HCT116 (cell line): Measurements from ENCODE around the gene KRT2. TPM values are rescaled to one million over a fixed set of nuclear protein-coding genes. Genes with fewer than 3 reads are reported as not detected.

Source experiments
- ATAC-seq: fragments of 200-7000 bp; cut with Tn5 transposase; 2 replicates; pipeline ENCODE4 v1.9.1; 2020; ENCODE audit warnings: mild to moderate bottlenecking, moderate library complexity
- BruUV-seq: library from RNA; stranded (reverse); fragments of 400-500 nt; replicated peaks from 2 replicates; lab custom pipeline; 2021; lab: Mats Ljungman, UMichigan
- CTCF ChIA-PET: fragments of 300-600 bp; sonication (Branson Sonifier 250); formaldehyde crosslinking; loops from one replicate; lab custom pipeline; 2021; ENCODE audit warnings: antibody characterized with exemption; lab: Charles Lee
- POLR2A ChIA-PET: fragments of 300-600, 350-600 bp; sonication (Branson Sonifier 250); formaldehyde crosslinking; loops from one replicate; lab custom pipeline; 2021; ENCODE audit warnings: antibody characterized with exemption; lab: Charles Lee
- RAD21 ChIA-PET, 2 experiments: fragments of 300-600 bp; sonication (Branson Sonifier 250); formaldehyde crosslinking; loops; one replicate each; lab custom pipeline; 2023; ENCODE audit warnings: low total read pairs in 2 of 2; ENCODE audit not compliant: uncharacterized antibody in 2 of 2, unreplicated experiment in 2 of 2, low non-redundant PET in 1 of 2; lab: Charles Lee
- DNase-seq: peaks from one replicate; pipeline ENCODE4 v3.0.0-alpha.2; 2010; ENCODE audit warnings: low read depth, low spot score
- H2AFZ ChIP-seq: fragments of 200-600 bp; shearing (Covaris generic), sonication (generic); 2 replicates; pipeline ENCODE4 v1.6.1; 2017; ENCODE audit warnings: low read depth, mixed run types, mixed read lengths, antibody characterized with exemption, low read length; ENCODE audit not compliant: poor library complexity, severe bottlenecking
- H3K27ac ChIP-seq: 2 replicates; pipeline ENCODE4 v1.5.1; 2012; ENCODE audit warnings: low read depth, low read length
- H3K27me3 ChIP-seq: fragments of 200-600 bp; sonication (generic); 2 replicates; pipeline ENCODE4 v1.6.1; 2016; ENCODE audit warnings: mixed run types, low read length, mixed read lengths; ENCODE audit not compliant: insufficient read depth
- H3K36me3 ChIP-seq, 2 experiments: fragments of 200-500 bp in 1 of 2; fragments of 200-600 bp in 1 of 2; sonication (Bioruptor generic) in 1 of 2; sonication (generic) in 1 of 2; 2 replicates each; pipeline versions ENCODE4 v1.5.1 to v1.6.1; 2014 to 2016; ENCODE audit warnings: low read length in 2 of 2, inconsistent platforms in 1 of 2, mixed read lengths in 1 of 2, mixed run types in 1 of 2; ENCODE audit not compliant: insufficient read depth in 2 of 2, control insufficient read depth in 1 of 2
- H3K4me1 ChIP-seq, 2 experiments: fragments of 200-600 bp in 1 of 2; sonication (generic) in 1 of 2; 2 replicates each; pipeline versions ENCODE4 v1.5.1 to v1.6.1; 2012 to 2017; ENCODE audit warnings: low read length in 2 of 2, inconsistent platforms in 1 of 2, mild to moderate bottlenecking in 1 of 2, mixed read lengths in 1 of 2, mixed run types in 1 of 2, moderate library complexity in 1 of 2; ENCODE audit not compliant: insufficient read depth in 2 of 2, control insufficient read depth in 1 of 2
- H3K4me2 ChIP-seq: fragments of 200-600 bp; sonication (generic); 2 replicates; pipeline ENCODE4 v1.6.1; 2017; ENCODE audit warnings: mixed run types, low read length, mixed read lengths
- H3K4me3 ChIP-seq, 2 experiments: fragments of 200-600 bp in 1 of 2; sonication (generic) in 1 of 2; replicated peaks in 1 of 2; 2 replicates each; pipeline ENCODE4 v1.5.1; 2011 to 2016; ENCODE audit warnings: low read length in 2 of 2, control low read depth in 1 of 2, low read depth in 1 of 2, mild to moderate bottlenecking in 1 of 2, mixed read lengths in 1 of 2, mixed run types in 1 of 2
- H3K79me2 ChIP-seq: fragments of 200-600 bp; sonication (generic); 2 replicates; pipeline ENCODE4 v1.6.1; 2017; ENCODE audit warnings: mild to moderate bottlenecking, mixed run types, low read length, moderate library complexity, mixed read lengths; ENCODE audit not compliant: insufficient read depth
- H3K9ac ChIP-seq: fragments of 200-600 bp; sonication (generic); 2 replicates; pipeline ENCODE4 v1.6.1; 2016; ENCODE audit warnings: low read length, mixed read lengths
- H3K9me2 ChIP-seq: fragments of 200-600 bp; sonication (generic), shearing (Covaris generic); 2 replicates; pipeline ENCODE4 v1.6.1; 2017; ENCODE audit warnings: mixed run types, mild to moderate bottlenecking, moderate library complexity; ENCODE audit not compliant: insufficient read depth
- H3K9me3 ChIP-seq, 2 experiments: fragments of 200-500 bp in 1 of 2; fragments of 200-600 bp in 1 of 2; sonication (Bioruptor generic) in 1 of 2; sonication (generic) in 1 of 2; 2 replicates each; pipeline ENCODE4 v1.6.1; 2014 to 2017; ENCODE audit warnings: low read length in 2 of 2, mixed read lengths in 2 of 2, inconsistent platforms in 1 of 2, low read depth in 1 of 2, mild to moderate bottlenecking in 1 of 2, mixed run types in 1 of 2, moderate library complexity in 1 of 2; ENCODE audit not compliant: control insufficient read depth in 1 of 2, insufficient read depth in 1 of 2
- H4K20me1 ChIP-seq: fragments of 200-600 bp; sonication (generic), shearing (Covaris generic); 2 replicates; pipeline ENCODE4 v1.6.1; 2017; ENCODE audit warnings: mixed run types, mild to moderate bottlenecking, moderate library complexity; ENCODE audit not compliant: insufficient read depth
- EZH2 ChIP-seq: fragments of 200-600 bp; sonication (generic); IDR thresholded peaks from 2 replicates; pipeline ENCODE4 v1.6.1; 2017; ENCODE audit warnings: antibody characterized with exemption, mixed run types
- FOSL1 ChIP-seq: IDR thresholded peaks from 2 replicates; pipeline ENCODE4 v1.6.1; 2012; ENCODE audit warnings: low read depth
- JUND ChIP-seq: IDR thresholded peaks from 2 replicates; pipeline ENCODE4 v1.6.1; 2012
- POLR2A ChIP-seq: IDR thresholded peaks from 2 replicates; pipeline ENCODE4 v1.7.0; 2011; ENCODE audit warnings: borderline replicate concordance; ENCODE audit not compliant: insufficient read depth, insufficient read length; ENCODE audit errors: extremely low read depth
- POLR2AphosphoS5 ChIP-seq: IDR thresholded peaks from 2 replicates; pipeline ENCODE4 v1.6.1; 2011; ENCODE audit warnings: mild to moderate bottlenecking, low read depth, low read length, moderate library complexity
- RAD21 ChIP-seq: IDR thresholded peaks from 2 replicates; pipeline ENCODE4 v1.6.1; 2012; ENCODE audit warnings: low read depth, mild to moderate bottlenecking
- TCF7L2 ChIP-seq: IDR thresholded peaks from 2 replicates; pipeline ENCODE4 v1.7.0; 2011; ENCODE audit warnings: borderline replicate concordance, inconsistent platforms; ENCODE audit not compliant: insufficient read depth, insufficient read length; ENCODE audit errors: extremely low read depth
- ZFX ChIP-seq: fragments of 450-650 bp; IDR thresholded peaks from 2 replicates; pipeline ENCODE4 v1.6.1; 2017
- ZNF274 ChIP-seq: fragments of 200-500 bp; sonication (Bioruptor generic); IDR thresholded peaks from 2 replicates; pipeline ENCODE4 v1.6.1; 2014; ENCODE audit warnings: mild to moderate bottlenecking, low read depth, low read length, inconsistent platforms
- intact Hi-C: fragments of 100-400 bp; cut with micrococcal nuclease; formaldehyde crosslinking; loops from 2 replicates; pipeline ENCODE4 v1.10.0; 2022
- total RNA-seq: library from RNA; stranded (reverse); gene quantifications from one replicate; pipeline ENCODE4 v1.2.1, GENCODE V29; 2021; ENCODE audit not compliant: unreplicated experiment
- TF ChIP-seq, protein P1 (sequence below): IDR thresholded peaks from 2 replicates; pipeline ENCODE4 v1.6.1; 2012
- TF ChIP-seq, protein P2 (sequence below): IDR thresholded peaks from 2 replicates; pipeline ENCODE4 v1.6.1; 2012
- TF ChIP-seq, protein P3 (sequence below): IDR thresholded peaks from 2 replicates; pipeline ENCODE4 v1.6.1; 2012; ENCODE audit warnings: low read depth
- TF ChIP-seq, protein P4 (sequence below), 3 experiments: fragments of 200-600 bp in 1 of 3; sonication (generic) in 1 of 3; IDR thresholded peaks in 2 of 3; conservative IDR thresholded peaks in 1 of 3; 2 replicates each; pipeline ENCODE4 v1.5.1; 2012 to 2017; ENCODE audit warnings: low read depth in 2 of 3, low read length in 2 of 3, antibody characterized with exemption in 1 of 3, borderline replicate concordance in 1 of 3, control low read depth in 1 of 3, mild to moderate bottlenecking in 1 of 3, mixed read lengths in 1 of 3, mixed run types in 1 of 3, moderate library complexity in 1 of 3; ENCODE audit not compliant: insufficient read depth in 1 of 3

The KRT2 gene
- total RNA-seq, 1 experiment from 2014 or later: not detected

DNA sequence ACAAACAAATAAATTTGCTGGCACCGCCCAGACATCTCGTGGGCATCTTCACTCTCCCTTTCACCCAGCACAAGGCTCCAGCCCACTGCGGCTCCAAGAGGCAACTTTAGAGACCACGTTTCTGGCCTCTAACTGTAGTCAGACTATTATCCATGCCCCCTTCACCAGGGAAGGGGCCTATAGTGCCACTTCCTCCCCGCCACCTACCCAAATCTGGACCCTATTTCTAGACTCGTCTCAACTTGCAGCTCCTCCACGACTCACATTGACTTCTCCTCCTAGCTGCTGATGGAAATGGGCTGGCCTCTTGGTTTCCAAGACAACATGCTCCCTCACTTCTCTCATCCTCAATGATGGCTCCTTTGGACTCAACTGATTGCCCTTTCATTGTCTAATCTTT, 15.9 kb upstream of the KRT2 start:
- Histone ChIP-seq H3K9me2 (no peaks in the 10 kb centered on the region), H4K20me1 (no peaks in the 10 kb centered on the region), H3K4me2 (no peak overlapping the region), H2AFZ (no peak overlapping the region), H3K79me2 (no peaks in the 10 kb centered on the region), H3K9me3 (no peaks in the 10 kb centered on the region), H3K4me3 (no peak overlapping the region), H3K4me1 (peaks cover 0 to 21% of the 10 kb centered on the region in 2 experiments; a peak in 2 of 4 replicates), H3K27me3 (no peaks in the 10 kb centered on the region), H3K9ac (no peak overlapping the region), H3K36me3 (no peaks in the 10 kb centered on the region), H3K27ac (no peak overlapping the region)
- TF ChIP-seq, protein P1, sequence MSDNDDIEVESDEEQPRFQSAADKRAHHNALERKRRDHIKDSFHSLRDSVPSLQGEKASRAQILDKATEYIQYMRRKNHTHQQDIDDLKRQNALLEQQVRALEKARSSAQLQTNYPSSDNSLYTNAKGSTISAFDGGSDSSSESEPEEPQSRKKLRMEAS: no peak
- TF ChIP-seq JUND (no peak), RAD21 (no peak), POLR2AphosphoS5 (no peak), FOSL1 (no peak), EZH2 (no peak), ZFX (no peak)
- TF ChIP-seq, protein P2, sequence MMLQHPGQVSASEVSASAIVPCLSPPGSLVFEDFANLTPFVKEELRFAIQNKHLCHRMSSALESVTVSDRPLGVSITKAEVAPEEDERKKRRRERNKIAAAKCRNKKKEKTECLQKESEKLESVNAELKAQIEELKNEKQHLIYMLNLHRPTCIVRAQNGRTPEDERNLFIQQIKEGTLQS: no peak
- DNase-seq (no peak), ATAC-seq (no peak)
- POLR2A ChIA-PET: no interaction called here
- intact Hi-C loops: loop anchor here (2.0 kb wide), 1 partner anchor 203 kb away; no protein-coding TSS in a partner anchor
- no TSS peak for BruUV-seq
- RAD21 ChIA-PET: no interaction called here
- CTCF ChIA-PET: interaction anchor here (1.0 to 1.7 kb wide), 4 partner anchors 198 to 210 kb away, joined by 3 to 10 read pairs (median 5); no protein-coding TSS in a partner anchor

DNA sequence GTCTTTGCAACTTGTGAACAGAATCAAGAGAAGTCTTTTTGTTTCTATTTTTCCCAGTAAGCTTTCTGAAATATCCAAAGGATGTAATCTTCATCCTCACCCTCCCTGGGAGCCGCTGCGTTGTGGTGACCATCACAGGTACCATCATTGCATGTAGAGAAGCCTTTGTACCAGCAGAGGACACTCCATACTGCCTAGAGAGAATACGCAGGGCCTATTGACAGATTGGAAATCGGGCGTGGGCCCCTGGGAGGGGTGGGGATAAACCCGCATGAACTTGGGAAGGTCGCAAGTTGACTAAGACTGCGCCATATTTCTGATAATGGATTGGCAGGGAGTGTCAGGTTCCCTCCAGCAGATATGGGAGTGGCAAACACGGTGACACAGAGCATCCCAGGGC, 15.5 kb upstream of the KRT2 start:
- DNase-seq: no peak
- no peaks in the 10 kb centered on the region for H3K79me2 ChIP-seq
- CTCF ChIA-PET: interaction anchor here (0.9 to 2.0 kb wide), 7 partner anchors 11 to 272 kb away, joined by 3 to 10 read pairs (median 6); no protein-coding TSS in a partner anchor
- POLR2A ChIA-PET: no interaction called here
- TF ChIP-seq ZNF274 (no peak), RAD21 (peak; percentile 68), TCF7L2 (no peak), POLR2A (no peak), POLR2AphosphoS5 (no peak)
- TF ChIP-seq, protein P3, sequence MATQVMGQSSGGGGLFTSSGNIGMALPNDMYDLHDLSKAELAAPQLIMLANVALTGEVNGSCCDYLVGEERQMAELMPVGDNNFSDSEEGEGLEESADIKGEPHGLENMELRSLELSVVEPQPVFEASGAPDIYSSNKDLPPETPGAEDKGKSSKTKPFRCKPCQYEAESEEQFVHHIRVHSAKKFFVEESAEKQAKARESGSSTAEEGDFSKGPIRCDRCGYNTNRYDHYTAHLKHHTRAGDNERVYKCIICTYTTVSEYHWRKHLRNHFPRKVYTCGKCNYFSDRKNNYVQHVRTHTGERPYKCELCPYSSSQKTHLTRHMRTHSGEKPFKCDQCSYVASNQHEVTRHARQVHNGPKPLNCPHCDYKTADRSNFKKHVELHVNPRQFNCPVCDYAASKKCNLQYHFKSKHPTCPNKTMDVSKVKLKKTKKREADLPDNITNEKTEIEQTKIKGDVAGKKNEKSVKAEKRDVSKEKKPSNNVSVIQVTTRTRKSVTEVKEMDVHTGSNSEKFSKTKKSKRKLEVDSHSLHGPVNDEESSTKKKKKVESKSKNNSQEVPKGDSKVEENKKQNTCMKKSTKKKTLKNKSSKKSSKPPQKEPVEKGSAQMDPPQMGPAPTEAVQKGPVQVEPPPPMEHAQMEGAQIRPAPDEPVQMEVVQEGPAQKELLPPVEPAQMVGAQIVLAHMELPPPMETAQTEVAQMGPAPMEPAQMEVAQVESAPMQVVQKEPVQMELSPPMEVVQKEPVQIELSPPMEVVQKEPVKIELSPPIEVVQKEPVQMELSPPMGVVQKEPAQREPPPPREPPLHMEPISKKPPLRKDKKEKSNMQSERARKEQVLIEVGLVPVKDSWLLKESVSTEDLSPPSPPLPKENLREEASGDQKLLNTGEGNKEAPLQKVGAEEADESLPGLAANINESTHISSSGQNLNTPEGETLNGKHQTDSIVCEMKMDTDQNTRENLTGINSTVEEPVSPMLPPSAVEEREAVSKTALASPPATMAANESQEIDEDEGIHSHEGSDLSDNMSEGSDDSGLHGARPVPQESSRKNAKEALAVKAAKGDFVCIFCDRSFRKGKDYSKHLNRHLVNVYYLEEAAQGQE: no peak
- TF ChIP-seq, protein P1: no peak
- TF ChIP-seq, protein P4, sequence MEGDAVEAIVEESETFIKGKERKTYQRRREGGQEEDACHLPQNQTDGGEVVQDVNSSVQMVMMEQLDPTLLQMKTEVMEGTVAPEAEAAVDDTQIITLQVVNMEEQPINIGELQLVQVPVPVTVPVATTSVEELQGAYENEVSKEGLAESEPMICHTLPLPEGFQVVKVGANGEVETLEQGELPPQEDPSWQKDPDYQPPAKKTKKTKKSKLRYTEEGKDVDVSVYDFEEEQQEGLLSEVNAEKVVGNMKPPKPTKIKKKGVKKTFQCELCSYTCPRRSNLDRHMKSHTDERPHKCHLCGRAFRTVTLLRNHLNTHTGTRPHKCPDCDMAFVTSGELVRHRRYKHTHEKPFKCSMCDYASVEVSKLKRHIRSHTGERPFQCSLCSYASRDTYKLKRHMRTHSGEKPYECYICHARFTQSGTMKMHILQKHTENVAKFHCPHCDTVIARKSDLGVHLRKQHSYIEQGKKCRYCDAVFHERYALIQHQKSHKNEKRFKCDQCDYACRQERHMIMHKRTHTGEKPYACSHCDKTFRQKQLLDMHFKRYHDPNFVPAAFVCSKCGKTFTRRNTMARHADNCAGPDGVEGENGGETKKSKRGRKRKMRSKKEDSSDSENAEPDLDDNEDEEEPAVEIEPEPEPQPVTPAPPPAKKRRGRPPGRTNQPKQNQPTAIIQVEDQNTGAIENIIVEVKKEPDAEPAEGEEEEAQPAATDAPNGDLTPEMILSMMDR (IDR thresholded peaks at IDR 0.05 in 2 of 3, conservative IDR thresholded peaks at IDR 0.05 in 1 of 3; ENCODE audit: borderline replicate concordance in 1 of 3, insufficient read depth in 1 of 3, low read depth in 2 of 3, low read length in 2 of 3): peak; percentile 46 to 62 (median 60); a peak in 4 of 6 replicates
- TF ChIP-seq, all 23 proteins: peak for 2
- intact Hi-C loops: loop anchor here (2.0 kb wide), 1 partner anchor 203 kb away; no protein-coding TSS in a partner anchor
- Histone ChIP-seq H3K36me3 (no peaks in the 10 kb centered on the region), H2AFZ (no peak overlapping the region), H3K27me3 (no peaks in the 10 kb centered on the region), H4K20me1 (no peaks in the 10 kb centered on the region), H3K9ac (no peak overlapping the region), H3K9me2 (no peaks in the 10 kb centered on the region), H3K4me1 (peaks cover 0 to 17% of the 10 kb centered on the region in 2 experiments; a peak in 2 of 4 replicates), H3K4me2 (no peak overlapping the region), H3K9me3 (no peaks in the 10 kb centered on the region), H3K27ac (no peak overlapping the region), H3K4me3 (no peak overlapping the region)
- peak; percentile 62 for ATAC-seq
- RAD21 ChIA-PET: no interaction called here
- no TSS peak for BruUV-seq
